HL-60/S4 treated with retinoic acid at 250 ng/mL for 4 days and 3 days (cell line): Measurements from ENCODE around the gene SRP68.

Experiments used
- in situ Hi-C: fragments of 300-500 bp; cut with MboI; formaldehyde crosslinking; loops from 2 replicates; pipeline ENCODE4 v1.7.0; 2022; ENCODE audit warnings: low sequenced_read_pairs

Gene SRP68

GRCh38 chr17:76072148-76072858 lies at the start of gene SRP68:
Gene SRP68 (minus strand): TSS chr17:76072517. CDS start chr17:76072491, 26 bp downstream.
- in situ Hi-C loops: no loop called here

- in situ Hi-C loops: no loop called here
Observed at GRCh38 chr17:76121932-76122430, 49.7 kb upstream of the SRP68 start.

- in situ Hi-C loops: no loop called here
Observed at GRCh38 chr17:76120658-76121008, 48.3 kb upstream of the SRP68 start.

- in situ Hi-C loops: loop anchor here (5.0 kb wide), 1 partner anchor 163 kb away; no protein-coding TSS in a partner anchor
Observed at GRCh38 chr17:76119409-76120371, 47.4 kb upstream of the SRP68 start.

- in situ Hi-C loops: loop anchor here (5.0 kb wide), 1 partner anchor 167 kb away; no protein-coding TSS in a partner anchor
Observed at GRCh38 chr17:76115138-76115754, 42.9 kb upstream of the SRP68 start.

- in situ Hi-C loops: no loop called here
Observed at GRCh38 chr17:76111956-76112355, 39.6 kb upstream of the SRP68 start.

GRCh38 chr17:76107509-76107908 lies 35.2 kb upstream of the SRP68 start:
- in situ Hi-C loops: no loop called here

GRCh38 chr17:76106703-76107102 lies 34.4 kb upstream of the SRP68 start:
- in situ Hi-C loops: no loop called here

- in situ Hi-C loops: no loop called here
Observed at GRCh38 chr17:76104896-76105231, 32.5 kb upstream of the SRP68 start.

- in situ Hi-C loops: no loop called here
Observed at GRCh38 chr17:76104140-76104895, 32.0 kb upstream of the SRP68 start.

GRCh38 chr17:76103274-76104139 lies 31.2 kb upstream of the SRP68 start, which contains the start of gene EXOC7:
Gene EXOC7 (minus strand): TSS chr17:76103787. CDS start chr17:76103692, 95 bp downstream.
- in situ Hi-C loops: no loop called here

- in situ Hi-C loops: no loop called here
Observed at GRCh38 chr17:76102944-76103273, 30.6 kb upstream of the SRP68 start.

- in situ Hi-C loops: no loop called here
Observed at GRCh38 chr17:76097716-76098295, 25.5 kb upstream of the SRP68 start.

- in situ Hi-C loops: no loop called here
Observed at GRCh38 chr17:76095943-76096342, 23.6 kb upstream of the SRP68 start.

GRCh38 chr17:76094046-76094445 lies 21.7 kb upstream of the SRP68 start:
- in situ Hi-C loops: no loop called here

- in situ Hi-C loops: no loop called here
Observed at GRCh38 chr17:76092526-76093413, 20.5 kb upstream of the SRP68 start.

- in situ Hi-C loops: no loop called here
Observed at GRCh38 chr17:76091526-76092286, 19.4 kb upstream of the SRP68 start.
